K562 (cell line): ENCODE data around the gene RCOR3. TPM values are rescaled to one million over a fixed set of nuclear protein-coding genes. Genes with fewer than 3 reads are reported as not detected.
A peak's percentile ranks its signal among the peaks of the same experiment; 100 is the strongest.

ENCODE experiments used
- E2F3 ChIP-seq: fragments of 250-450 bp; sonication (Bioruptor Pico); IDR thresholded peaks from 2 replicates; pipeline ENCODE4 v1.4.0; 2020; ENCODE audit warnings: mild to moderate bottlenecking
- HNRNPUL1 ChIP-seq: fragments of 200-400 bp; formaldehyde crosslinking; IDR thresholded peaks from 2 replicates; pipeline ENCODE4 v1.6.1; 2017; ENCODE audit warnings: low read length
- KDM2B ChIP-seq: fragments of 250-450 bp; sonication (Bioruptor Pico); IDR thresholded peaks from 2 replicates; pipeline ENCODE4 v1.8.0; 2021; ENCODE audit warnings: mild to moderate bottlenecking, moderate library complexity
- MAFG ChIP-seq: fragments of 450-650 bp; conservative IDR thresholded peaks from 2 replicates; pipeline ENCODE4 v1.6.1; 2016; ENCODE audit warnings: missing genetic modification characterization, missing compliant biosample characterization
- NR3C1 ChIP-seq: sonication (generic); formaldehyde crosslinking; IDR thresholded peaks from 2 replicates; pipeline ENCODE4 v1.8.1; 2022; ENCODE audit warnings: missing genetic modification reagents
- RBM14 ChIP-seq: fragments of 200-400 bp; formaldehyde crosslinking; IDR thresholded peaks from 2 replicates; pipeline ENCODE4 v1.6.1; 2018; ENCODE audit warnings: low read depth, mild to moderate bottlenecking, low read length, moderate library complexity, borderline replicate concordance; ENCODE audit not compliant: insufficient read depth
- SMAD2 ChIP-seq: fragments of 150-350 bp; IDR thresholded peaks from 2 replicates; pipeline ENCODE4 v1.6.1; 2014; ENCODE audit warnings: low read depth, mild to moderate bottlenecking, low read length
- ZBTB11 ChIP-seq, 3 experiments: fragments of 200-800 bp in 1 of 3; fragments of 250-450 bp in 1 of 3; fragments of 450-650 bp in 1 of 3; sonication (Bioruptor Pico) in 1 of 3; sonication (Bioruptor generic) in 1 of 3; formaldehyde crosslinking in 1 of 3; IDR thresholded peaks; 2 replicates each; pipeline versions ENCODE4 v1.6.1 to v1.8.0; 2016 to 2022; ENCODE audit warnings: mild to moderate bottlenecking in 2 of 3, missing genetic modification characterization in 2 of 3, missing compliant biosample characterization in 1 of 3, moderate library complexity in 1 of 3
- ZNF217 ChIP-seq: sonication (generic); formaldehyde crosslinking; IDR thresholded peaks from 2 replicates; pipeline ENCODE4 v1.8.0; 2022; ENCODE audit warnings: mild to moderate bottlenecking, missing genetic modification reagents
- ZNF407 ChIP-seq: fragments of 450-650 bp; IDR thresholded peaks from 2 replicates; pipeline ENCODE4 v1.6.1; 2016; ENCODE audit warnings: low read depth
- polyA plus RNA-seq, 8 experiments: library from polyadenylated mRNA; depleted of rRNA in 4 of 8; stranded (reverse) in 5 of 8; unstranded in 3 of 8; fragments of >200 nt; fragmentation: Nextera tagmentation in 2 of 8; fragmentation: Illumina TruSeq in 1 of 8; extraction: Ambion mirVana in 2 of 8; extraction: Trizol in 1 of 8; gene quantifications; 2 replicates each; pipeline versions ENCODE4 v1.2.1 to v1.2.3, GENCODE V29; 2011 to 2014; ENCODE audit warnings: inconsistent platforms in 1 of 8, missing spikeins in 1 of 8
- total RNA-seq, 7 experiments: library from RNA; depleted of rRNA in 6 of 7; stranded (reverse); fragments of >200 nt in 6 of 7; fragmentation: Illumina TruSeq in 2 of 7; extraction: Trizol in 2 of 7; gene quantifications; 2 replicates each; pipeline versions ENCODE4 v1.2.1 to v1.2.3, GENCODE V29; 2011 to 2021; ENCODE audit warnings: low replicate concordance in 1 of 7

The RCOR3 gene
- total and polyA plus RNA-seq, 9 of the 15 experiments (the other 6 are each of a cell fraction or from before 2014, with no cell fraction given) = 9.7 to 42.7 (median 29.5) TPM

GRCh38 chr1:211258756-211259637 lies at the start of gene RCOR3 (continued):
- TF ChIP-seq ZNF407 (no peak), SMAD2 (0 out of 2 replicates have a peak, but pooled peaks have one; percentile 39), KDM2B (CRISPR knock-in tag) (peak; percentile 78; the same call in 1 of the 2 replicates), ZBTB11 (CRISPR knock-in tag; IDR thresholded peaks at IDR 0.05) (peak in 1 of 3 experiments; percentile 22; a peak in 1 of 6 replicates), RBM14 (peak; percentile 93; the same call in 1 of the 2 replicates), NR3C1 (0 out of 2 replicates have a peak, but pooled peaks have one; percentile 66), MAFG (tag) (no peak), ZNF217 (CRISPR knock-in tag) (no peak), E2F3 (peak; percentile 94), HNRNPUL1 (no peak)
